ENCODE data around the gene RITA1.

RITA1 gene

DNA sequence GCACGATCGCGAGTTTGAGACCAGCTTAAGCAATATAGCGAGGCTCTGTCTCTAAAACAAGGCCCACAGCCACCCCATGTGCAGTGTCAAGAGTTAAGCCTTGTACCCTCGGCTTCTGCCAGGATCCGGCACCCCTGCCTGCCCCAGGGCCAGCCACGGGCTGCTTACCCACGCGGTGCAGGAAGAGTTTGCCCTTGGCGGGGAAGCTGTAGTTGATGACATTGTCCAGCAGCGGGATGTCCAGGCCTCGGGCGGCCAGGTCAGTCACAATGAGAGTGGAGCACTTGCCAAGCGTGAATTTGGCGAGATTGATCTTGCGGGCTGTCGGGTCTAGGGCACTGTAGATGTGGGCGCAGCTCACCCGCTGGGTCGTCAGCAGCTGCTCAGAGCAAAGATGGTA lies 13.3 kb upstream of the RITA1 start:
- H3K36me3 ChIP-seq: peaks cover 85% of the 10 kb centered on the region
- peak overlapping the region; percentile 26; the same call in 1 of the 2 replicates for H3K4me3 ChIP-seq
- peaks cover 84% of the 10 kb centered on the region for H3K4me1 ChIP-seq
- peak overlapping the region; percentile 94 for H3K27ac ChIP-seq
- H3K9ac ChIP-seq: peak overlapping the region; percentile 79
- H3K27me3 ChIP-seq: no peaks in the 10 kb centered on the region
- no peaks in the 10 kb centered on the region for H4K20me1 ChIP-seq
- peaks cover 6% of the 10 kb centered on the region for H3K9me3 ChIP-seq
- TF ChIP-seq Cebpa-rat (IDR thresholded peaks at IDR 0.05): no peak
- peak overlapping the region; percentile 86 for H3K4me2 ChIP-seq

DNA sequence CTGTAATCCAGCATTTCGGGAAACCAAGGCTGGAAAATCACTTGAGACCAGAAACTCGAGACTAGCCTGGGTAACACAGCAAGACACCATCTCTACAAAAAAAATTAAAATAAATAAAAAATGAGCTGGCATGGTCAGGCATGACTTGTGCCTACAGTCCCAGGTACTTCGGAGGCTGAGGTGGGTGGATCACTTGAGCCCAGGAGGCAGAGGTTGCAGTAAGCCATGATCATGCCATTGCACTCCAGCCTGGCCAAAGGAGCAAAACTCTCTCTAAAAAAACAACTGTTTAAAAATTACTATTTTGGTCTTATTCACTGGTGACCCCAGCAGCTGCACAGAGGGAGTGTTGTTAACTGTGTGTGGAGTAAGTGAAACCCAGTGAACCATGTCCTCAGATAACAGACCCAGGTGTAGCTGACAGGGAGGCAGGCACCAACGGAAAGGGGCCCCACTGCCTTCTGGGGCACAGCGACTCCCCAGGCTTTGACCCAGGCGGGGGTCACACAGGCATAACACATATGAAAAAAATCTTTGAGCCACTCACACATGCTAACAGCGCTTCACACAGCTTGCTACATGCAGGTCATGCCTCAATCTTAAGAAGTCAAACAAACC lies 12.3 kb upstream of the RITA1 start:
- H3K27me3 ChIP-seq: no peaks in the 10 kb centered on the region
- H3K36me3 ChIP-seq: peaks cover 85% of the 10 kb centered on the region
- peak overlapping the region; percentile 94 for H3K27ac ChIP-seq
- peak overlapping the region; percentile 46 for H3K4me3 ChIP-seq
- H3K4me1 ChIP-seq: peaks cover 77% of the 10 kb centered on the region
- TF ChIP-seq Cebpa-rat (IDR thresholded peaks at IDR 0.05): no peak
- H3K9me3 ChIP-seq: peaks cover 14% of the 10 kb centered on the region
- no peaks in the 10 kb centered on the region for H4K20me1 ChIP-seq
- H3K9ac ChIP-seq: peak overlapping the region; percentile 79
- H3K4me2 ChIP-seq: peak overlapping the region; percentile 86

DNA sequence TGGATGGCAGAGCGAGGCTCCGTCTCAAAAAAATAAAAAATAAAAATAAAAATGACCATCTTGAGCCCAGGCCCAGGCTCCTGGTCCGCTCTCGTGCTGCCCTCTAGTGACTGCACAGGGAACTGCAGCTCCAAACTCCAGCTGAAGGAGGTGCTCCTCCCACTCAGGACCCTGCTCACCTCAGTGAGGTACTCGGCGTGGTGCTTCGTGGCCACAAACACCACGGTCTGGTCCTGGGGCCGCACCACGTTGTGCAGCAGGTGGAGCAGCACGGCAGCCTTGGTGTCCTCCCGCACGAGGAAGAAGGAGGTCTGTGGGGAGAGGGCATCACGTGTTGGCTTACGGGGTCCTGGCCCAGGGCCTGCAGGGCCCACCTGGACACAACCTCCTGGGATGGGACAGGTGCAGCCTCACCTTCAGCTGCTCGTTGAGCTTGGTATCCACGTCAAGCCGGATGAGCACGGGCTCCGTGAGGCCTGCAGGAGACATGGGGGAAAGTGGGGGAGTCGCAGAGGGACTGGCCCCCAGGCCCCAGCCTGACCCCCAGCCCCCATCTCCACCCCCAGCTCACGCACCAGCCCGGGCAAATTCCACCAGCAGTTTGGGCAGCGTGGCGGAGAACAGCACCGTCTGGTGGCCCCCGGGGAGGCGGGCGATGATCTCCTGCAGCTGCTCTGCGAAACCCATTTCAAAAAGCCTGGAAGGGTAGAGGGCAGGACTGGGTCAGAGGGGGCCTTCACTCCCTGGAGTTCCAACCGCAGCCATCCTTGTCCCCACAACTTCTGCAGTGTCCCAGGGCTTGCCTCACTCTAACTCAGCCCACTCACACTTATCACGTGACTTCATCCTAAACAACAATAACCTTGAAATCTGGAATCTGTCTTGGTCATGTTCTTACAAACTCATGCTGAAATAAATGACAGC lies 10.8 kb upstream of the RITA1 start:
- H3K27ac ChIP-seq: peak overlapping the region; percentile 94
- H3K9me3 ChIP-seq: peaks cover 14% of the 10 kb centered on the region
- no peak for TF ChIP-seq Cebpa-rat (IDR thresholded peaks at IDR 0.05)
- H4K20me1 ChIP-seq: 0 out of 2 replicates have a peak, but pooled peaks cover 2% of the 10 kb centered on the region
- H3K4me1 ChIP-seq: peaks cover 73% of the 10 kb centered on the region
- peak overlapping the region; percentile 50 for H3K4me3 ChIP-seq
- H3K9ac ChIP-seq: peak overlapping the region; percentile 79
- H3K36me3 ChIP-seq: peaks cover 85% of the 10 kb centered on the region
- no peaks in the 10 kb centered on the region for H3K27me3 ChIP-seq
- H3K4me2 ChIP-seq: peak overlapping the region; percentile 86

DNA sequence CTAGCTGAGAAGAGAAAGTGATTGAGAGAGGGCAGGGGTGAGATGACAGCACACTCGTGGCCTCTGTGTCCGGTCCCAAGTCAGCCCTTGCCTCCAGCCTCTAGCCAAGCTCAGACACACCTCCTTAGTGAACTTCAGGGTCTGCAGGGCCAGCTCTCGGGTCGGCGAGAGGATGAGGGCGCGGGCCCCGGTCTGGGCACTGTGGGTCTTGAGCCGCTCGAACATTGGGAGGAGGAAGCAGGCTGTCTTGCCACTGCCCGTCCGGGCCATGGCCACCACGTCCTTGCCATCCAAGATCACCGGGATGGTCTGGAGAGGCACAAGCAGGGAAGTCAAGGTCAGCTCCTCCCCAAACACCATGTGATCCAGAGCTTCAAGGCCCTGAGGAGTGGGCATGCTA lies 6.5 kb upstream of the RITA1 start:
- 0 out of 2 replicates have a peak overlapping the region, but pooled peaks have one; percentile 19 for H3K9ac ChIP-seq
- peaks cover 47% of the 10 kb centered on the region for H3K4me1 ChIP-seq
- H3K4me2 ChIP-seq: no peak overlapping the region
- no peak overlapping the region for H3K4me3 ChIP-seq
- peak overlapping the region; percentile 16; the same call in 1 of the 2 replicates for H3K27ac ChIP-seq
- H3K36me3 ChIP-seq: peaks cover 89% of the 10 kb centered on the region
- peaks cover 14% of the 10 kb centered on the region for H3K9me3 ChIP-seq
- peaks cover 43% of the 10 kb centered on the region for H4K20me1 ChIP-seq
- H3K27me3 ChIP-seq: no peaks in the 10 kb centered on the region
- TF ChIP-seq Cebpa-rat (IDR thresholded peaks at IDR 0.05): no peak

DNA sequence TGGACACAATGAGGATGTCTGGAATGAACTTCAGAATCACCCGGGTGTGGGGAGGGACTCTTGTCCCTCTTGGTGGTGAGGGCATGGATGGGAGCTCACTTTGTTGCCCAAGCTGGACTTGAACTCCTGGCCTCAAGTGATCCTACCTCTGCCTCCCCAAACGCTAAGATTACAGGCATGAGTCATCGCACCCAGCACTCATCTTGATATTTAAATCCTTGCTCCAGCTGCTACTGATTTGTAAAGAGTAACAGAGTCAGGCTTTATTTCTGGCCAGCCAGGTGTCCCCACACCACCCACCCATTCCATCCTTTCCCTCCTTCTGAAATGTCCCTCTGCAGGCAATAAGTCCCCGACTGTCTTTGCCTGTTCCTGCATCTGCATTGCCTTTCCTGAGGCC lies 5.2 kb upstream of the RITA1 start:
- peaks cover 14% of the 10 kb centered on the region for H3K9me3 ChIP-seq

DNA sequence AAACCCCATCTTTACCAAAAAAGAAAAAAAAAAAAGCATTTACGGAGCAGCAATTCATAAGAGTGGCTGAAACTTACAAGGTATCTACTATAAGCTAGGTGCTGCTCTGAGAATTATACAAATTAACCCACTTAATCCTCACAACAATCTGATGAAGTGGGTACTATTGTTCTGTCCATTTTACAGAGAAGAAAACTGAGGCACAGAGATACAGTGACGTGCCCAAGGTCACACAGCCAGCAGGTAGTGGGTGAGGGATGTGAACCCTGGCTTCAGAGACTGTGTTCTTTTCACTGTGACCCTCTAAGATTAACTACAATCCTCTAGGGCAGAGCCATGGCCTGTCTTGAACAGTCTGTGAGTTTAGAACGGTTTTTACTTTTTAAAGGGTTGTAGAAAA lies 3.5 kb upstream of the RITA1 start:
- peaks cover 71% of the 10 kb centered on the region for H3K36me3 ChIP-seq
- H3K4me2 ChIP-seq: no peak overlapping the region
- H3K4me3 ChIP-seq: no peak overlapping the region
- no peak for TF ChIP-seq Cebpa-rat (IDR thresholded peaks at IDR 0.05)
- peaks cover 10% of the 10 kb centered on the region for H3K9me3 ChIP-seq
- H3K4me1 ChIP-seq: peaks cover 47% of the 10 kb centered on the region
- H3K27me3 ChIP-seq: no peaks in the 10 kb centered on the region
- H4K20me1 ChIP-seq: peaks cover 58% of the 10 kb centered on the region
- H3K27ac ChIP-seq: no peak overlapping the region
- H3K9ac ChIP-seq: no peak overlapping the region

More for the DNA sequence above, 5.2 kb upstream of the RITA1 start:
- no peak overlapping the region for H3K4me2 ChIP-seq
- H4K20me1 ChIP-seq: peaks cover 47% of the 10 kb centered on the region
- peaks cover 78% of the 10 kb centered on the region for H3K36me3 ChIP-seq
- no peak overlapping the region for H3K4me3 ChIP-seq
- H3K27me3 ChIP-seq: no peaks in the 10 kb centered on the region
- no peak overlapping the region for H3K27ac ChIP-seq
- H3K9ac ChIP-seq: no peak overlapping the region
- H3K4me1 ChIP-seq: peaks cover 38% of the 10 kb centered on the region
- TF ChIP-seq Cebpa-rat (IDR thresholded peaks at IDR 0.05): no peak

DNA sequence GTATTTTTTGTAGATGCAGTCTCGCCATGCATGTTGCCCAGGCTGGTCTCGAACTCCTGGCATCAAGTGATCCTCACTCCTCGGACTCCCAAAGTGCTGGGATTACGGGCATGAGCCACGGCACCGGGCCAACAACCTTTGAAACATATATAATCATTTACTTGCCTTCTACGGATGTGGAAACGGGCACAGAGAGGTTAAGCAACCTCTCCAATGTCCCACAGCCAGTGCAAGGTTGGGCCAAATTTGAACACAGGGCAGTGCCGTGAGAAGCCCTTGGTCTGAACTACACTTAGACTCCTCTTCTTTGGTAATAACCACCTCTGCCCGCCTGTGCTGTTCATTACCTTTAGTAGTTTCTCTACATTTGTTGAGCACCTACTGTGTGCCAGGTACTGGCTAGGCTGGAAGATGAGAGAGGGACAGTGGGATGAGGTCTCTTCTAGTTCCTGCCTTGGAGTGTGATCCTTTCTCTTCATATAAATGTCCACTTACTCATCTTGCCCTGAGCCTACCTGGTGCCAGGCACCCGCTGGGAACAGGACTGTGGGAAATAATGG lies 2.4 kb upstream of the RITA1 start:
- H3K27me3 ChIP-seq: no peaks in the 10 kb centered on the region
- TF ChIP-seq Cebpa-rat (IDR thresholded peaks at IDR 0.05): no peak
- H3K4me2 ChIP-seq: peak overlapping the region; percentile 84; the same call in 1 of the 2 replicates
- H3K27ac ChIP-seq: no peak overlapping the region
- peaks cover 67% of the 10 kb centered on the region for H4K20me1 ChIP-seq
- peaks cover 56% of the 10 kb centered on the region for H3K4me1 ChIP-seq
- H3K36me3 ChIP-seq: peaks cover 66% of the 10 kb centered on the region
- no peaks in the 10 kb centered on the region for H3K9me3 ChIP-seq
- H3K4me3 ChIP-seq: no peak overlapping the region
- no peak overlapping the region for H3K9ac ChIP-seq

DNA sequence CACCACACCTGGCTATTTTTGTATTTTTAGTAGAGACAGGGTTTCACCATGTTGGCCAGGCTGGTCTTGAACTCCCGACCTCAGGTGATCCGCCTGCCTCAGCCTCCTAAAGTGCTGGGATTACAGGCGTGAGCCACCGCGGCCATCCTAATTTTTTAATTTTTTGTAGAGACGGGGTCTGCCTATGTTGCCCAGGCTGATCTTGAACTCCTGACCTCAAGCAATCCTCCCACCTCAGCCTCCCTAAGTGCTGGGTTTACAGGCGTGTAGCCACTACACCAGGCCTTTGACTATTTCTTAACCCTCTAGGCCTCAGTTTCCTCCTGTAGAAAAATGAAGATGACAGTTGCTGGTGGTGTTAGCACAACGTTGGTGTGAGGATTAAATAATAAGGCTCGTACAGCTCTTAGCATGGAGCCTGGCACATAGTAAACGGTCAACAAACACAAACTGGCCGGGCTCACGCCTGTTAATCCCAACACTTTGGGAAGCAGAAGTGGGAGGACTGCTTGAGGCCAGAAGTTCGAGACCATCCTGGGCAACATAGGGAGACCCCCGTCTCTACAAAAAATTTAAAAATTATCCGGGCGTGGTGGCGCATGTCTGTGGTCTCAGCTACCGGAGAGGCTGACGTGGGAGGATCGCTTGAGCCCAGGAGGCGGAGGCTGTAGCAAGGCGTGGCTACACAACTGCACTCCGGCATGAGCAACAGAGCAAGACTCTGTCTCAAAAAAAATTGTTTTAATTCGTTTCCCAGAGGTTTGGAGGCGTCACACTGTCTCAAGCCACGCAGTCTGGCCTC lies 1.2 kb upstream of the RITA1 start:
- Histone ChIP-seq H3K27me3 (no peaks in the 10 kb centered on the region), H4K20me1 (peaks cover 74% of the 10 kb centered on the region), H3K4me3 (peak overlapping the region; percentile 89), H3K4me2 (peak overlapping the region; percentile 84), H3K27ac (peak overlapping the region; percentile 99), H3K36me3 (peaks cover 66% of the 10 kb centered on the region), H3K9ac (peak overlapping the region; percentile 98), H3K9me3 (no peaks in the 10 kb centered on the region), H3K4me1 (peaks cover 46% of the 10 kb centered on the region)
- no peak for TF ChIP-seq Cebpa-rat (IDR thresholded peaks at IDR 0.05)

DNA sequence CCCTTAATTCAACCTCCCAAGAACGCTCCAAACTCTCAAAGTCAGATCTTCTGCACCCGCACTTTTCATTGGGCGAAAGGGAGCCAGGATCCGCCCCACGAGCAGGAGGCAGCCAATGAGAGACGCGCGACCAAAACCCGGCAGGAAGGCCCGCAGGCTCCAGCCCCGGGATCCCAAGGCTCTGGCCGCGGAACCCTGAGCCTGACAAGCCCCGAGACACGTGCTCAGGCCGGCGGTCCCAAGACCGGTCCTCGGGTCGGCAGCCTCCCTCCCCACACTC lies 681 bp upstream of the RITA1 start:
- H3K9ac ChIP-seq: peak overlapping the region; percentile 98
- no peak for TF ChIP-seq Cebpa-rat (IDR thresholded peaks at IDR 0.05)
- peak overlapping the region; percentile 89 for H3K4me3 ChIP-seq
- no peaks in the 10 kb centered on the region for H3K9me3 ChIP-seq
- no peaks in the 10 kb centered on the region for H3K27me3 ChIP-seq
- H3K27ac ChIP-seq: peak overlapping the region; percentile 99
- H3K4me1 ChIP-seq: peaks cover 46% of the 10 kb centered on the region
- peaks cover 66% of the 10 kb centered on the region for H3K36me3 ChIP-seq
- peak overlapping the region; percentile 84 for H3K4me2 ChIP-seq
- peaks cover 76% of the 10 kb centered on the region for H4K20me1 ChIP-seq

All from BLaER1 (cell line).